H9 (cell line): ENCODE data around the gene MTIF2. TPM values are rescaled to one million over a fixed set of nuclear protein-coding genes. Genes with fewer than 3 reads are reported as not detected.

ENCODE experiments used
- DNase-seq: peaks from one replicate; pipeline ENCODE4 v3.0.0-alpha.2; 2017
- H2AFZ ChIP-seq: one replicate; pipeline ENCODE4 v1.6.1; 2013; ENCODE audit warnings: mild to moderate bottlenecking, low read length, control low read depth, moderate library complexity
- H2AK5ac ChIP-seq: 2 replicates; pipeline ENCODE4 v1.6.1; 2013; ENCODE audit warnings: low read length, control low read depth, mixed read lengths; ENCODE audit not compliant: insufficient read length
- H2BK120ac ChIP-seq: one replicate; pipeline ENCODE4 v1.6.1; 2013; ENCODE audit warnings: low read depth, mild to moderate bottlenecking, low read length, control low read depth, inconsistent platforms; ENCODE audit not compliant: poor library complexity, severe bottlenecking
- H2BK12ac ChIP-seq: 2 replicates; pipeline ENCODE4 v1.6.1; 2013; ENCODE audit warnings: low read length, control low read depth, mixed read lengths, low read depth; ENCODE audit not compliant: insufficient read length
- H2BK15ac ChIP-seq: 2 replicates; pipeline ENCODE4 v1.6.1; 2013; ENCODE audit warnings: low read depth, low read length, control low read depth
- H2BK20ac ChIP-seq: one replicate; pipeline ENCODE4 v1.6.1; 2013; ENCODE audit warnings: low read depth, mild to moderate bottlenecking, low read length, control low read depth, inconsistent platforms; ENCODE audit not compliant: poor library complexity, severe bottlenecking
- H2BK5ac ChIP-seq: 2 replicates; pipeline ENCODE4 v1.6.1; 2013; ENCODE audit warnings: low read length, control low read depth, mixed read lengths; ENCODE audit not compliant: insufficient read length
- H3K14ac ChIP-seq: 2 replicates; pipeline ENCODE4 v1.6.1; 2013; ENCODE audit warnings: low read length, control low read depth; ENCODE audit not compliant: insufficient read depth
- H3K18ac ChIP-seq: 2 replicates; pipeline ENCODE4 v1.6.1; 2013; ENCODE audit warnings: low read depth, mild to moderate bottlenecking, mixed read lengths, low read length, control low read depth; ENCODE audit not compliant: insufficient read length
- H3K23ac ChIP-seq: 2 replicates; pipeline ENCODE4 v1.6.1; 2013; ENCODE audit warnings: low read length, control low read depth, mixed read lengths, low read depth; ENCODE audit not compliant: insufficient read length
- H3K23me2 ChIP-seq: 2 replicates; pipeline ENCODE4 v1.6.1; 2013; ENCODE audit warnings: low read depth, mild to moderate bottlenecking, mixed read lengths, low read length, control low read depth; ENCODE audit not compliant: insufficient read length, poor library complexity, severe bottlenecking
- H3K27ac ChIP-seq: 2 replicates; pipeline ENCODE4 v1.5.1; 2013; ENCODE audit warnings: low read length, control low read depth, mixed read lengths, low read depth; ENCODE audit not compliant: insufficient read length
- H3K27me3 ChIP-seq: 2 replicates; pipeline ENCODE4 v1.6.1; 2013; ENCODE audit warnings: low read length, control low read depth, inconsistent platforms; ENCODE audit not compliant: insufficient read depth
- H3K4ac ChIP-seq: 2 replicates; pipeline ENCODE4 v1.6.1; 2013; ENCODE audit warnings: low read depth, mild to moderate bottlenecking, control low read depth, inconsistent platforms, low read length, moderate library complexity
- H3K4me1 ChIP-seq: 2 replicates; pipeline ENCODE4 v1.6.1; 2013; ENCODE audit warnings: low read length, control low read depth, inconsistent platforms; ENCODE audit not compliant: insufficient read depth
- H3K4me2 ChIP-seq: 2 replicates; pipeline ENCODE4 v1.6.1; 2013; ENCODE audit warnings: low read length, control low read depth, mixed read lengths; ENCODE audit not compliant: insufficient read length, insufficient read depth
- H3K56ac ChIP-seq: 2 replicates; pipeline ENCODE4 v1.6.1; 2013; ENCODE audit warnings: low read depth, mild to moderate bottlenecking, mixed read lengths, low read length, control low read depth; ENCODE audit not compliant: insufficient read length
- H3K79me1 ChIP-seq: 2 replicates; pipeline ENCODE4 v1.6.1; 2013; ENCODE audit warnings: low read depth, mild to moderate bottlenecking, moderate library complexity, low read length, control low read depth, inconsistent platforms; ENCODE audit not compliant: insufficient read depth, poor library complexity, severe bottlenecking
- H3K79me2 ChIP-seq: 2 replicates; pipeline ENCODE4 v1.6.1; 2013; ENCODE audit warnings: low read length, control low read depth, inconsistent platforms; ENCODE audit not compliant: insufficient read depth
- H3K9ac ChIP-seq: 2 replicates; pipeline ENCODE4 v1.6.1; 2013; ENCODE audit warnings: low read length, control low read depth, mixed read lengths; ENCODE audit not compliant: insufficient read length; ENCODE audit errors: extremely low read depth
- H3K9me3 ChIP-seq: one replicate; pipeline ENCODE4 v1.6.1; 2013; ENCODE audit warnings: low read depth, low read length, inconsistent platforms; ENCODE audit not compliant: control insufficient read depth
- H3T11ph ChIP-seq: one replicate; pipeline ENCODE4 v1.6.1; 2013; ENCODE audit warnings: mild to moderate bottlenecking, low read length, control low read depth, inconsistent platforms
- H4K20me1 ChIP-seq: one replicate; pipeline ENCODE4 v1.6.1; 2013; ENCODE audit not compliant: control insufficient read depth, insufficient read length, insufficient read depth
- H4K5ac ChIP-seq: 2 replicates; pipeline ENCODE4 v1.6.1; 2013; ENCODE audit warnings: low read depth, mild to moderate bottlenecking, mixed read lengths, low read length, control low read depth; ENCODE audit not compliant: insufficient read length
- H4K8ac ChIP-seq: replicated peaks from 2 replicates; pipeline ENCODE4 v1.6.1; 2013; ENCODE audit warnings: low read length, control low read depth, mixed read lengths, low read depth; ENCODE audit not compliant: insufficient read length
- H4K91ac ChIP-seq: 2 replicates; pipeline ENCODE4 v1.6.1; 2013; ENCODE audit warnings: low read depth, mild to moderate bottlenecking, moderate library complexity, mixed read lengths, low read length, control low read depth; ENCODE audit not compliant: insufficient read length
- H3K27ac Mint-ChIP-seq, 3 experiments: 2 replicates in 2 of 3; 3 replicates in 1 of 3; pipeline ENCODE4 v1.8.0; 2020 to 2021; ENCODE audit warnings: mixed read lengths in 3 of 3, mild to moderate bottlenecking in 1 of 3, moderate library complexity in 1 of 3
- H3K27me3 Mint-ChIP-seq: 2 replicates; pipeline ENCODE4 v1.8.0; 2021; ENCODE audit warnings: low read depth, mild to moderate bottlenecking, moderate library complexity, mixed read lengths
- H3K36me3 Mint-ChIP-seq, 3 experiments: 2 replicates in 2 of 3; 3 replicates in 1 of 3; pipeline ENCODE4 v1.8.0; 2020 to 2021; ENCODE audit warnings: low read depth in 3 of 3, mixed read lengths in 3 of 3; ENCODE audit not compliant: insufficient read depth in 1 of 3
- H3K4me1 Mint-ChIP-seq, 2 experiments: 2 replicates each; pipeline ENCODE4 v1.8.0; 2020; ENCODE audit warnings: mixed read lengths in 2 of 2
- H3K4me3 Mint-ChIP-seq, 2 experiments: 2 replicates in 1 of 2; 3 replicates in 1 of 2; pipeline ENCODE4 v1.8.0; 2020 to 2021; ENCODE audit warnings: mild to moderate bottlenecking in 2 of 2, mixed read lengths in 2 of 2, moderate library complexity in 1 of 2
- H3K9me3 Mint-ChIP-seq, 2 experiments: 2 replicates in 1 of 2; 3 replicates in 1 of 2; pipeline ENCODE4 v1.8.0; 2020; ENCODE audit warnings: mild to moderate bottlenecking in 2 of 2, mixed read lengths in 2 of 2, moderate library complexity in 1 of 2
- CTCF ChIP-seq: fragments of 200-600 bp; sonication (generic); conservative IDR thresholded peaks from 3 replicates; pipeline ENCODE4 v1.8.0; 2021; ENCODE audit warnings: antibody characterized with exemption, mild to moderate bottlenecking
- WGBS: extraction: QIAGEN DNeasy Blood & Tissue Kit; methylation state at CpG from one replicate; pipeline ENCODE4 v1.1.7; 2013; ENCODE audit warnings: missing lambda C conversion rate, low lambda C conversion rate, mixed read lengths; ENCODE audit not compliant: insufficient read length; ENCODE audit errors: extremely low coverage; 5-methylcytosine and 5-hydroxymethylcytosine counted together
- total RNA-seq: library from RNA; stranded (reverse); gene quantifications from 2 replicates; pipeline ENCODE4 v1.2.1, GENCODE V29; 2021

Gene MTIF2
- total RNA-seq, 1 experiment from 2014 or later = 35.6 TPM

- Histone ChIP-seq H3K14ac (no peak overlapping the region), H3K4me1 (no peaks in the 10 kb centered on the region), H2AFZ (no peak overlapping the region), H3K9me3 (no peaks in the 10 kb centered on the region), H4K5ac (no peak overlapping the region), H2BK20ac (no peak overlapping the region), H3K4me2 (no peak overlapping the region), H4K20me1 (no peaks in the 10 kb centered on the region), H3T11ph (no peak overlapping the region), H2AK5ac (no peak overlapping the region), H3K18ac (no peak overlapping the region), H3K23me2 (peaks cover 10% of the 10 kb centered on the region), H2BK12ac (no peak overlapping the region), H3K23ac (no peak overlapping the region), H2BK5ac (no peak overlapping the region), H3K4ac (no peak overlapping the region), H3K27ac (no peak overlapping the region), H4K8ac (no peak overlapping the region), H2BK120ac (no peak overlapping the region), H3K56ac (no peak overlapping the region), H4K91ac (no peak overlapping the region), H3K79me2 (peaks cover 10% of the 10 kb centered on the region), H2BK15ac (no peak overlapping the region), H3K27me3 (no peaks in the 10 kb centered on the region), H3K79me1 (peaks cover 7% of the 10 kb centered on the region), H3K9ac (no peak overlapping the region)
- H3K36me3 Mint-ChIP-seq = peaks cover 16 to 33% (median 23%) of the 10 kb centered on the region in 3 experiments
- H3K4me1 Mint-ChIP-seq = peaks cover 26 to 27% of the 10 kb centered on the region in 2 experiments
- no CpG with 5 or more reads among the region's 2 CpGs for WGBS
- no peak for TF ChIP-seq CTCF
- DNase-seq = no peak
- H3K9me3 Mint-ChIP-seq = no peaks in the 10 kb centered on the region; a peak in 1 of 5 replicates
- peak overlapping the region in 1 of 2 experiments; percentile 28; a peak in 1 of 5 replicates for H3K4me3 Mint-ChIP-seq
- H3K27ac Mint-ChIP-seq = peak overlapping the region in 2 of 3 experiments; percentile 2 to 71; a peak in 2 of 7 replicates
- H3K27me3 Mint-ChIP-seq = no peaks in the 10 kb centered on the region; the same call in 1 of the 2 replicates
Observed at GRCh38 chr2:55229221-55229620, 39.8 kb downstream of the MTIF2 start.
